Stomach smooth muscle (tissue), 2 donors: ENCODE data around the gene CCNDBP1.
"Not testable (repeated sequence)": the region's sequence is repeated elsewhere in the genome, so short reads cannot be mapped to it uniquely, and the experiment has no call there.

ENCODE experiments used
- H3K27ac ChIP-seq: one replicate; pipeline ENCODE4 v1.7.0; 2013; ENCODE audit warnings: mild to moderate bottlenecking, low read length, inconsistent platforms
- H3K27me3 ChIP-seq, 2 donors: one replicate each; pipeline ENCODE4 v1.7.0; 2013; ENCODE audit warnings: low read length in 2 of 2; ENCODE audit not compliant: insufficient read depth in 2 of 2, control insufficient read depth in 1 of 2
- H3K36me3 ChIP-seq, 2 donors: one replicate each; pipeline ENCODE4 v1.7.0; 2013; ENCODE audit warnings: low read length in 2 of 2; ENCODE audit not compliant: control insufficient read depth in 2 of 2, insufficient read depth in 2 of 2
- H3K4me1 ChIP-seq: one replicate; pipeline ENCODE4 v1.7.0; 2013; ENCODE audit warnings: low read length; ENCODE audit not compliant: control insufficient read depth, insufficient read depth
- H3K4me3 ChIP-seq, 2 donors: one replicate each; pipeline ENCODE4 v1.7.0; 2013; ENCODE audit warnings: low read length in 2 of 2
- H3K9ac ChIP-seq, 2 donors: one replicate each; pipeline ENCODE4 v1.7.0; 2013; ENCODE audit warnings: low read length in 2 of 2, mild to moderate bottlenecking in 1 of 2
- H3K9me3 ChIP-seq, 2 donors: one replicate each; pipeline ENCODE4 v1.7.0; 2013; ENCODE audit warnings: low read length in 2 of 2; ENCODE audit not compliant: control insufficient read depth in 2 of 2
- donor health status: healthy.
- donor health status: Pancreatic carcinoma.

CCNDBP1 gene

DNA sequence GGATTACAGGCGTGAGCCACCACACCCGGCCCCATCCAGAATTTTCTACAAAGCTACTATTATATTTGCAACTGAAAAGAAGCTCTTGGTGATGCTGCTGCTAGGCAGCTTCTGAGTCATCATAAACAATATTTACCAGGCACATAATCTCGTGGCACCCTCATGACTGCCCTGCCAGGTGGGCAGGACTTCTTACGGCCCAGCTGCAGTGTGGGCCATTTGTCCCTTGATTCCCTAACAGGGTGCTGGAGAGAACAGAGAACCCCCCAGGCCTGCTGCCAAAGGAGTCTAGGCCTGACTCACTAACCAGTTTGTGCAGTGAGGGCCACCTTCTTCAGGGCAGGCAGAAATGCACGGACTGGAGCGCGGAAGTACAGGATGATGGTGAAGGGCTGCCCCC lies 30.8 kb downstream of the CCNDBP1 start:
- H3K27me3 ChIP-seq = peaks cover 3 to 8% of the 10 kb centered on the region in 2 donors
- no peaks in the 10 kb centered on the region for H3K4me1 ChIP-seq
- no peak overlapping the region for H3K27ac ChIP-seq
- no peak overlapping the region for H3K4me3 ChIP-seq
- no peak overlapping the region for H3K9ac ChIP-seq
- H3K9me3 ChIP-seq = no peaks in the 10 kb centered on the region
- H3K36me3 ChIP-seq = no peaks in the 10 kb centered on the region

DNA sequence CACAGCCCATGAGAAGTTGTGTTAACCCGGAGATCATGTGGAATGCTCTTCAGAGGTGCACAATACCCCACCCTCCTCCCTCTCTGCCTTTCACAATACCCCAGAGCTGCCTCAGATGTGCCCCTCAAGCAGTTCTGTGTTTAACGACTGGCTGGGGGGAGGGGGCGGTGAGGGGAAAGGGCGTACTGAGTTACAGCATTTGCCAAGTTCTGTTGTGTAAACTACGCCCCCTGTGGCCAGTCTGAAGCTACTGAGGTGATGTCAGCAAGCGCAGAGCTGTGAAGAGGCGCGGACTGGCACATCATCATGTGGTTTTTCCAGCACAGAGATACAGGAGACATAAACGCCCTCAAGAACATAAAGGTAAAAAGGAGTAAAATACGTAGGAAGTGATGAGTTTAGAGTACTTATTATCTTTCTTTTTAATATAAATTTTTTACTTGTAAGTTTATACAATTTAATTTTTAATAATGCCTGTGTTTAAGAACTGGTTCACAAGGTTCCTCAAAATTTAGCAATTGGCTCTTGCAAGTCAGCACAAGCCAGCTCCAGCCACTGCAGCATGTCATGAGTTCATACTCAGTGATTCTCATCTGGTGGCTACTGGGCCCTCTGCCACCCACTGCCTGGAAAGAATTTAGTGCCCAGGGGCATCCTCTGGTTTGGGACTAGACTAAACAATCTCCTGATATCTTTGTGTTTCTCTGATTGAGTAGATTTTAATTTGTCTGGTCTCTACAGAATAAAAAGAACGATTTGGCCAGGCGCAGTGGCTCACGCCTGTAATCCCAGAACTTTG lies 33.9 kb downstream of the CCNDBP1 start:
- H3K36me3 ChIP-seq = no peaks in the 10 kb centered on the region
- H3K9ac ChIP-seq = no peak overlapping the region
- H3K4me3 ChIP-seq = no peak overlapping the region
- no peaks in the 10 kb centered on the region for H3K9me3 ChIP-seq
- no peaks in the 10 kb centered on the region for H3K4me1 ChIP-seq
- H3K27me3 ChIP-seq = peaks cover 3 to 6% of the 10 kb centered on the region in 2 donors
- no peak overlapping the region for H3K27ac ChIP-seq

DNA sequence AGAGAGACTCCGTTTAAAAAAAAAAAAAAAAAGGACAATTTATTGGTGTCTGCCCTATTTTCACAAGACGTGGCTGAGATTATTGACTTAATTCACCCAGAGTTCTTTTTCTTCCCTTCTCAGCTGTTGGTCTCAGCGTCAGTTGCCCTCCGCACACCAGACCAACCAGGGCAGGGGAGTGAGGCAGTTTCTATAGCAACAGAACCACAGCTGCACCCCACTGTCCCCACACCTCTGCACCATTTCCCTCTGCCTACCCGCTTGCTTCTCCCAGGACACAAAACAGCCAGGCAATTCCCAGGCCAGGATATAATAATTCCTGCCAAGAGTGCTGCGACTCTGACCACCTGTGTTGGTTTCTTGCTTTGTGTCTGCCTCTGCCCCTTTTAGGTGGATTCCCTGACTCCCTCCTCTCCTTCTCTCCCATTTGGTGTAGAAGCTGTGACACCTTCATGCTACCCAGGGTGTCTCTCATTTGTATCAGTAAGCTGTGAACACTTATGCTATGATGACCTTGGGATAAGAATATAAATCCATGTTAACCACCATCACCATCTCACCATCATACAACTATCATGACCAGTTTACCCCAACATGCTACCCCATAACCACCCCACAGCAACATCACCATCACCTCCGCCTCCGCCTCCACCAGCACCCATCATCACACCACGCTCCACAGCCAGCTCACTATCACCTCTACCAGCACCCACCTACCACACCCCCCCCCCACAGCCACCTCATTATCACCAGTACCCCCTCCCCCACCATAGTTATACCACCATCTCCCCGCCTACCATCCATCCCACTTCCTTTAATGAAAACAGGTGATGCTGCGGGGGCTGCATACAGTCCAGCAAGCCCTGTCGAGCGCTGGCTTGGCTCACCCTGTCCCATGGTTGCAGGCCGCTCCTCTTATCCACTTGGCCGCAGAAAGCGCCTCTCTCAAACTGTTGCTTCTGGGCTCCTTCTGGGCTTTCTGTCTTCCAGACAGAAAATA lies 35.0 kb downstream of the CCNDBP1 start:
- Histone ChIP-seq H3K4me1 (peaks cover under 1% of the 10 kb centered on the region), H3K27me3 (peaks cover 3 to 6% of the 10 kb centered on the region in 2 donors), H3K36me3 (no peaks in the 10 kb centered on the region), H3K9ac (no peak overlapping the region), H3K27ac (no peak overlapping the region), H3K9me3 (no peaks in the 10 kb centered on the region), H3K4me3 (no peak overlapping the region)

DNA sequence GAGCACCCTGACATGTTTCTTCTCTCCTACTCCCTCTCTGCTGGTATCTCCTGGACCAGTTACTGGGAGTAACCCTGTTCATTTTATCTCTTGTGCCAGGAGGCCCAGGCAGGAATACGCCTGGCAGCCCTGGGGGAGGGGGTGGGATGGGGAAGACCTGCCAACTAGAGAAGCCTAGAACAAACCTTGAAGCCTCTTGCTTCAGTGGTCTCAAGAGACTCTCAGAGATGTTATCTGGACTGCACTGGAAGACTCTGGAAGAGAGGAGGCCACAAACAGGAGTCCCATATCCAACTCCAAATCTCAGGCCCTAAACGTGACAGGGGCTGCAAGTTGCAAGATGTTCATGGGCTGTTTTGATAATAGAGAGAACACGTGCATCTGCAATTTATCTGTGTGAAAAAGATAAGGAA lies 35.8 kb downstream of the CCNDBP1 start, which contains the start of gene EPB42:
EPB42 (minus strand) TSS at position 28 of the 413 bp plus-strand sequence. CDS start 193 bp downstream, outside the sequence.
- H3K9ac ChIP-seq = no peak within 1 kb of the TSS
- H3K4me1 ChIP-seq = peaks cover 3% of the 10 kb centered on the region
- no peaks in the 10 kb centered on the region for H3K9me3 ChIP-seq
- no peak within 1 kb of the TSS for H3K27ac ChIP-seq
- peaks cover 3 to 6% of the 10 kb centered on the region in 2 donors for H3K27me3 ChIP-seq
- H3K4me3 ChIP-seq = no peak within 1 kb of the TSS
- no peaks in the 10 kb centered on the region for H3K36me3 ChIP-seq

DNA sequence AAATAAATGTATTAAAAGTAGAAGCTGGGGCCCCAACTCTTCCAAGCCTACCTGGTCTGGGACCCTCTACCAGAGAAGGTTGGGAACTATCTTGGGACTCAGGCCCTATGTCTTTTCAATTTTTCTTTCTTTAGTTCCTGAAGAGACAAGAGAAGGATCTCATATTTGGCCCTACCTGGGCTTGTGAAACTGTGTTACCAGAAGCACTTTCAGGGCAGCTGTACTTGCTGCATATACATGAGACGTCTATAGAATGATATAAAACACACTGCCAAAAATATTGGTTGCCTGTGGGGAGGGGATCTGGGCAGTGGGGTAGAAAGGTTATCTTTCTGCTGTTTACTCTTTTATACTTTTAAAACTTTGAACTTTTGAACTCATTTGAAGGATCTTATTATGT lies 36.2 kb downstream of the CCNDBP1 start:
- Histone ChIP-seq H3K4me1 (peaks cover 3% of the 10 kb centered on the region), H3K4me3 (no peak overlapping the region), H3K27ac (no peak overlapping the region), H3K27me3 (peaks cover 3 to 6% of the 10 kb centered on the region in 2 donors), H3K36me3 (no peaks in the 10 kb centered on the region), H3K9me3 (no peaks in the 10 kb centered on the region), H3K9ac (no peak overlapping the region)

DNA sequence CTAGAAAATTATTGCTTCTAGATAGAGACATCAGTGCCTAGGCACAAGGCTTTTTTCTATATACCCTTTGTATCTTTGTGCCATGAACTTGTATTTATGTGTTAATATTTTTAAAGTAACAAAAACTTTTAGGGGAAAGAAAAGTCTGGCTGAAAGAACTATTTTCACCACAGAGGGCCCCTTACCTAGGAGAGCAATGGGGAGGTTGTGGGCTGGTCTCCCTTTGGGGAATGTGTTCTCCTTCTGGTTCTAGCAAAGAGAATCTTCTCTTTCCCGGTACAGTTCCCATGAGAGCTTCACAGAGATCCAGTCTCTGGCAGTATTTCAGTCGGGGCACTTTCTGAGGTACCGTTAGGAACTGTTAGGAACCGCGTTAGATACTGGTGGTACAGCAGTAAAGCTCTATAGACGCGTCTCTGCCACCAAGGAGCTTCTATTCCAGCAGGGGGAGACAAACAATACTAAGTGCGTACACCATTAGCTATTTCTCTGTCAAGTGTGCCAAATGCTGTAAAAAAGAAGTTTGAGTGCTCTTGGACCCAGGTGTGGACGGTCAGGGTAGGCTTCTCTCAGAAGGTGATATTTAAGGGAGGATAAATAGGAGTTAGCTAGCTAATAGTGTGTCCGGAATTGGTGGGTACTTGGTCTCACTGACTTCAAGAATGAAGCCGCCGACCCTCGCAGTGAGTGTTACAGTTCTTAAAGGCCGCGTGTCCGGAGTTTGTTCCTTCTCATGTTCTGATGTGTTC lies 40.2 kb downstream of the CCNDBP1 start:
- Histone ChIP-seq H3K4me3 (no peak overlapping the region), H3K27me3 (no peaks in the 10 kb centered on the region), H3K9me3 (no peaks in the 10 kb centered on the region), H3K36me3 (no peaks in the 10 kb centered on the region), H3K9ac (no peak overlapping the region), H3K27ac (no peak overlapping the region), H3K4me1 (peaks cover 3% of the 10 kb centered on the region)

DNA sequence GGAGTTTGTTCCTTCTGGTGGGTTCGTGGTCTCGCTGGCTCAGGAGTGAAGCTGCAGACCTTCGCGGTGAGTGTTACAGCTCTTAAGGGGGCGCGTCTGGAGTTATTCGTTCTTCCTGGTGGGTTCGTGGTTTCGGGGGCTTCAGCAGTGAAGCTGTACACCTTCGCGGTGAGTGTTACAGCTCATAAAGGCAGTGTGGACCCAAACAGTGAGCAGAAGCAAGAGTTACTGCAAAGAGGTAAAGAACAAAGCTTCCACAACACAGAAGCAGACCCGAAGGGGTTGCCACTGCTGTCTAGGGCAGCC lies 40.7 kb downstream of the CCNDBP1 start:
- not testable (repeated sequence) for H3K9ac ChIP-seq, H3K27me3 ChIP-seq, H3K36me3 ChIP-seq, H3K9me3 ChIP-seq, H3K27ac ChIP-seq, H3K4me1 ChIP-seq, H3K4me3 ChIP-seq

DNA sequence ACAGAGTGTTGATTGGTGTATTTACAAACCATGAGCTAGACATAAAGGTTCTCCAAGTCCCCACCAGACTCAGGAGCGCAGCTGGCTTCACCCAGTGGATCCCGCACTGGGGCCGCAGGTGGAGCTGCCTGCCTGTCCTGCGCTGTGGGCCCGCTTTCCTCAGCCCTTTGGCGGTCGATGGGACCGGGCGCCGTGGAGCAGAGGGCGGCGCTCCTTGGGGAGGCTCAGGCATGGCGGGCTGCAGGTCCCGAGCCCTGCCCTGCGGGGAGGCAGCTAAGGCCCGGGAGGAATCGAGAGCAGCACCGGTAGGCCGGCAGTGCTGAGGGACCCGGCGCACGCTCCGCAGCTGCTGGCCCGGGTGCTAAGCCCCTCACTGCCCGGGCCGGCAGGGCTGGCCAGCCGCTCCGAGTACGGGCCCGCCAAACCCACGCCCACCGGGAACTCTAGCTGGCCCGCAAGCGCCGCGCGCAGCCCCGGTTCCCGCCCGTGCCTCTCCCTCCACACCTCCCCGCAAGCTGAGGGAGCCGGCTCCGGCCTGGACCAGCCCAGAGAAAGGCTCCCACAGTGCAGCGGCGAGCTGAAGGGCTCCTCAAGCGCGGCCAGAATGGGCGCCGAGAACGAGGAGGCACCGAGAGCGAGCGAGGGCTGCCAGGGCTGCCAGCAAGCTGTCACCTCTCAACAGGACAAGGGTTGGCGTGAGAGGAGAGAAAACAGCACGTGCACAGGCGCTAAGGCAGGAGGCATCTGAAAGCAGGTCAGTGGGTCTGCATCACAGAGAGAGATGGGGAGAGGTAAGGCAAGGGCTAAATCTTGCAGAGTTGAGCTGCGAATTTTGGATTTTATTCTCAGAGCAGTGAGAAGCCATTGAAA lies 41.5 kb downstream of the CCNDBP1 start:
- Histone ChIP-seq H3K4me3 (no peak overlapping the region), H3K27me3 (no peaks in the 10 kb centered on the region), H3K36me3 (no peaks in the 10 kb centered on the region), H3K9ac (no peak overlapping the region), H3K4me1 (peaks cover 3% of the 10 kb centered on the region), H3K27ac (no peak overlapping the region), H3K9me3 (no peaks in the 10 kb centered on the region)

DNA sequence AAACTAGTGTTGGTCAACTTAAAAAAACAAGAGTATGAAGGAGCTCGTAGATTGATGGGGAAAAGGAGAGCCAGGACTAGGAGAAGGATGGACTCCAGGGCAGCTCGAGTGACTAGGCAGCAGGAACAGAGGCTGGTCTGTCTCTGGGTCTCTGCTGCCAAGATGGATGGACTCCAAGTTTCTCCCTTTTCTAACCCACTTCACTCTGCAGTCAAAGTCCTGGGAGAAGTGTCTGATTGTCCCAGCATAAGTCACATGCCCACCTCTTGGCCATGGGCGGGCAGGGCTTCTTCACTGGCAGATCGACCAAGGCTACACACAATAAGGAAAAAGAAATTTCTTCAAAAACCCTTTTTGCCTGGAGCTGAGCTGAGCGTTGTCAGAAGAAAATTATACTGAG lies 44.8 kb downstream of the CCNDBP1 start:
- no peaks in the 10 kb centered on the region for H3K27me3 ChIP-seq
- H3K27ac ChIP-seq = no peak overlapping the region
- H3K9me3 ChIP-seq = no peaks in the 10 kb centered on the region
- H3K4me3 ChIP-seq = no peak overlapping the region
- H3K4me1 ChIP-seq = peaks cover 3% of the 10 kb centered on the region
- H3K36me3 ChIP-seq = no peaks in the 10 kb centered on the region
- H3K9ac ChIP-seq = no peak overlapping the region
